Keratinocyte (primary cell): ENCODE data around the gene PRKD1. TPM values are rescaled to one million over a fixed set of nuclear protein-coding genes. Genes with fewer than 3 reads are reported as not detected.

Source experiments
- DNase-seq: peaks from one replicate; pipeline ENCODE4 v3.0.0-alpha.2; 2011; ENCODE audit warnings: low read depth, missing footprints, low spot score
- FAIRE-seq: peaks from 2 replicates; lab custom pipeline; 2011; peaks lifted over from hg19 to GRCh38; lab: Jason Lieb, UNC
- H2AFZ ChIP-seq: 2 replicates; pipeline ENCODE4 v1.6.0; 2012; ENCODE audit warnings: low read length, control low read depth, inconsistent platforms; ENCODE audit not compliant: control insufficient read depth
- H3K27ac ChIP-seq: 2 replicates; pipeline ENCODE4 v1.5.1; 2011; ENCODE audit warnings: low read length; ENCODE audit not compliant: control insufficient read depth, insufficient read depth
- H3K27me3 ChIP-seq: 3 replicates; pipeline ENCODE4 v1.6.0; 2011; ENCODE audit warnings: low read length; ENCODE audit not compliant: control insufficient read depth, insufficient read depth; ENCODE audit errors: extremely low read depth
- H3K36me3 ChIP-seq, 2 experiments: 2 replicates in 1 of 2; 3 replicates in 1 of 2; pipeline ENCODE4 v1.5.1; 2011; ENCODE audit warnings: low read length in 2 of 2, mild to moderate bottlenecking in 1 of 2; ENCODE audit not compliant: control insufficient read depth in 2 of 2, insufficient read depth in 2 of 2; ENCODE audit errors: extremely low read depth in 1 of 2
- H3K4me1 ChIP-seq: 3 replicates; pipeline ENCODE4 v1.5.1; 2011; ENCODE audit warnings: low read length; ENCODE audit not compliant: control insufficient read depth, insufficient read depth; ENCODE audit errors: extremely low read depth
- H3K4me2 ChIP-seq: 3 replicates; pipeline ENCODE4 v1.6.0; 2011; ENCODE audit warnings: low read depth, low read length; ENCODE audit not compliant: control insufficient read depth, insufficient read depth; ENCODE audit errors: extremely low read depth
- H3K4me3 ChIP-seq, 3 experiments: fragments of 200-600 bp in 1 of 3; sonication (generic) in 1 of 3; 2 replicates in 2 of 3; 3 replicates in 1 of 3; pipeline ENCODE4 v1.5.1; 2011 to 2016; ENCODE audit warnings: low read length in 3 of 3, mild to moderate bottlenecking in 3 of 3, control low read depth in 2 of 3, inconsistent platforms in 1 of 3, low read depth in 1 of 3, mixed read lengths in 1 of 3, mixed run types in 1 of 3, moderate library complexity in 1 of 3; ENCODE audit not compliant: control insufficient read depth in 2 of 3, insufficient read depth in 2 of 3; ENCODE audit errors: extremely low read depth in 1 of 3
- H3K79me2 ChIP-seq: 2 replicates; pipeline ENCODE4 v1.6.0; 2012; ENCODE audit warnings: low read length; ENCODE audit not compliant: control insufficient read depth, insufficient read depth
- H3K9ac ChIP-seq: 3 replicates; pipeline ENCODE4 v1.6.0; 2011; ENCODE audit warnings: low read length; ENCODE audit not compliant: control insufficient read depth, insufficient read depth; ENCODE audit errors: extremely low read depth
- H3K9me1 ChIP-seq: 3 replicates; pipeline ENCODE4 v1.6.0; 2011; ENCODE audit warnings: low read length; ENCODE audit not compliant: control insufficient read depth, insufficient read depth; ENCODE audit errors: extremely low read depth
- H3K9me3 ChIP-seq: 2 replicates; pipeline ENCODE4 v1.5.1; 2012; ENCODE audit warnings: low read depth, low read length; ENCODE audit not compliant: control insufficient read depth
- H4K20me1 ChIP-seq: 3 replicates; pipeline ENCODE4 v1.6.0; 2011; ENCODE audit warnings: low read length; ENCODE audit not compliant: control insufficient read depth, insufficient read depth; ENCODE audit errors: extremely low read depth
- EZH2 ChIP-seq: IDR thresholded peaks from one replicate; pipeline ENCODE4 v1.6.1; 2012; ENCODE audit warnings: inconsistent platforms, mild to moderate bottlenecking, low read length, moderate library complexity
- dilution Hi-C: fragments of 300-500 bp; cut with MboI; formaldehyde crosslinking; loops from one replicate; pipeline ENCODE4 v1.7.0; 2020; ENCODE audit warnings: low sequenced_read_pairs; ENCODE audit not compliant: extremely low pct_ligation_motif_present
- polyA plus RNA-seq, 5 experiments: library from polyadenylated mRNA; depleted of rRNA in 3 of 5; stranded (reverse) in 3 of 5; stranded (forward) in 1 of 5; unstranded in 1 of 5; fragments of >200 nt; gene quantifications; 1 replicate in 1 of 5; 2 replicates in 3 of 5; 3 replicates in 1 of 5; pipeline versions ENCODE4 v1.2.1 to v1.2.3, GENCODE V29; 2011 to 2012; ENCODE audit warnings: missing spikeins in 2 of 5, low read depth in 1 of 5, low replicate concordance in 1 of 5
- TF ChIP-seq, protein P1 (sequence below), 3 experiments: IDR thresholded peaks in 1 of 3; conservative IDR thresholded peaks in 1 of 3; optimal IDR thresholded peaks in 1 of 3; 2 replicates in 2 of 3; 3 replicates in 1 of 3; pipeline versions ENCODE3 to v1.5.1; 2011; ENCODE audit warnings: low read length in 3 of 3, mild to moderate bottlenecking in 3 of 3, moderate library complexity in 2 of 3, control low read depth in 1 of 3, inconsistent platforms in 1 of 3; ENCODE audit not compliant: insufficient read depth in 2 of 3; ENCODE audit errors: extremely low read depth in 1 of 3

The PRKD1 gene
- polyA plus RNA-seq, 1 donor (not counting 4 experiments of a cell fraction or from before 2014, with no cell fraction given), result 0.49 TPM

DNA sequence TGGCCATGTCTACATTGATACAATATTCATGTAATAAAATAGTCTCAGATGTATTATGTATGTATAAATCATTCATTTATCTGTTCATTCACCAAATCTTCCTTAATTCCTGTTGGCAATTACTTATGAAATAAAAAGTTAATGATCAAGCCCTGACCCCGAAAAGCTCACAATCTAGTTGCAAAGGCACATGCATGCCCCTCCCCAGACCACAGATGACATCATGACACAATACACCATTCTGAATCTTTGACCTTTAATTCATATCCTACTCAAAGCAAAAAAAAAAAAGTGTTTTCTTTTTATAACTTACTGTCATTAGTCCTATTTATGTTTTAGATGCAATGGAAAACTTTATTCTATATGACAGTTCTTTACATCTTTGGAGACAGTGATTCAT is 346.9 kb downstream of the PRKD1 start:
- Histone ChIP-seq H3K9me3 (no peaks in the 10 kb centered on the region), H3K4me2 (no peak overlapping the region), H3K4me3 (no peak overlapping the region), H4K20me1 (no peaks in the 10 kb centered on the region), H3K79me2 (no peaks in the 10 kb centered on the region), H3K27me3 (no peaks in the 10 kb centered on the region), H3K9ac (no peak overlapping the region), H3K36me3 (no peaks in the 10 kb centered on the region), H3K4me1 (no peaks in the 10 kb centered on the region), H2AFZ (no peak overlapping the region), H3K9me1 (no peaks in the 10 kb centered on the region), H3K27ac (no peak overlapping the region)
- dilution Hi-C loops, result no loop called here
- FAIRE-seq (no peak), DNase-seq (no peak)
- TF ChIP-seq EZH2, result no peak
- TF ChIP-seq, protein P1, sequence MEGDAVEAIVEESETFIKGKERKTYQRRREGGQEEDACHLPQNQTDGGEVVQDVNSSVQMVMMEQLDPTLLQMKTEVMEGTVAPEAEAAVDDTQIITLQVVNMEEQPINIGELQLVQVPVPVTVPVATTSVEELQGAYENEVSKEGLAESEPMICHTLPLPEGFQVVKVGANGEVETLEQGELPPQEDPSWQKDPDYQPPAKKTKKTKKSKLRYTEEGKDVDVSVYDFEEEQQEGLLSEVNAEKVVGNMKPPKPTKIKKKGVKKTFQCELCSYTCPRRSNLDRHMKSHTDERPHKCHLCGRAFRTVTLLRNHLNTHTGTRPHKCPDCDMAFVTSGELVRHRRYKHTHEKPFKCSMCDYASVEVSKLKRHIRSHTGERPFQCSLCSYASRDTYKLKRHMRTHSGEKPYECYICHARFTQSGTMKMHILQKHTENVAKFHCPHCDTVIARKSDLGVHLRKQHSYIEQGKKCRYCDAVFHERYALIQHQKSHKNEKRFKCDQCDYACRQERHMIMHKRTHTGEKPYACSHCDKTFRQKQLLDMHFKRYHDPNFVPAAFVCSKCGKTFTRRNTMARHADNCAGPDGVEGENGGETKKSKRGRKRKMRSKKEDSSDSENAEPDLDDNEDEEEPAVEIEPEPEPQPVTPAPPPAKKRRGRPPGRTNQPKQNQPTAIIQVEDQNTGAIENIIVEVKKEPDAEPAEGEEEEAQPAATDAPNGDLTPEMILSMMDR (optimal IDR thresholded peaks at IDR 0.05 in 1 of 3, IDR thresholded peaks at IDR 0.05 in 1 of 3, conservative IDR thresholded peaks at IDR 0.05 in 1 of 3; ENCODE audit: extremely low read depth in 1 of 3, insufficient read depth in 2 of 3, low read length in 3 of 3), result no peak

DNA sequence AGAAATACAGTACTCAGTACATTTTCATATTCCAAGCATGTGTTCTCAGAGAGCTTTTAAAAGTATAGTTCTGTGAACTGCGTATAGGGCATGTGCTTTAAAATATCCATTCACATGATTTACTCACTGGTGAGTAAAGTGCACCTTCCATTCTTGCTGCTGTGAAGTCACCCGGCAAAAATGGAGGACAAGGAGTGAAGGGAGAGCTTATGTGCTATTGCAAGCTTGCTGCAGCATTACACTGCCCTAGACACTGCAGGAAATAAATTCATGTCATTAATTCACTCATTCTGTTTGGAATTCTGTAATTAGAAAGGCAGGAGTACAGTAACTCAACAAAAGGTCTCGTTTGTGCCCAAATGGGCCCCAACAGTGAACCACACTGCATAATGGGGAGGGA is 347.8 kb downstream of the PRKD1 start:
- H3K9me1 ChIP-seq, result no peaks in the 10 kb centered on the region
- H3K4me1 ChIP-seq, result no peaks in the 10 kb centered on the region
- H3K4me3 ChIP-seq, result no peak overlapping the region
- DNase-seq (no peak), FAIRE-seq (no peak)
- no peak overlapping the region for H3K4me2 ChIP-seq
- no peaks in the 10 kb centered on the region for H3K79me2 ChIP-seq
- dilution Hi-C loops, result no loop called here
- no peaks in the 10 kb centered on the region for H3K27me3 ChIP-seq
- H3K9ac ChIP-seq, result no peak overlapping the region
- no peaks in the 10 kb centered on the region for H3K36me3 ChIP-seq
- no peak overlapping the region for H2AFZ ChIP-seq
- TF ChIP-seq EZH2, result no peak
- H3K9me3 ChIP-seq, result no peaks in the 10 kb centered on the region
- H3K27ac ChIP-seq, result no peak overlapping the region
- H4K20me1 ChIP-seq, result no peaks in the 10 kb centered on the region

DNA sequence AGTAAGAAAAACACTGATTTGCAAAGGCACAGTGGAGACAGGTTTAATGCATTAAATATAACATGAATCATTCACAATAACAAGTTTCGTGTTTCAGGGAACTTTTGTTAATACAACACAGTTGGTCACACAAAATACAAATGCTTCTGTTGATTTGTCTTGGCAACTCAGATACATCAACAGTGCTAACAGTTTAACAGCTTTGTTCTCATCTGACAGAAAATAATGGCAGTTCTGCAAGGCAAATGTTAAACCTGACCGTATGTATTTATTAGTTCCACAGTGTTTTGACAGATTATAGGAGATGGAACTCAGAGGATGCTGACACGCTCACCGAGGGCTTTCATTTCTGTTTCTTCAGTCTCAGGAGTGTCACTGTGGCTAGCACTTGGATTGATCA is 350.7 kb downstream of the PRKD1 start:
- H4K20me1 ChIP-seq, result no peaks in the 10 kb centered on the region
- H2AFZ ChIP-seq, result no peak overlapping the region
- no peaks in the 10 kb centered on the region for H3K79me2 ChIP-seq
- H3K27ac ChIP-seq, result no peak overlapping the region
- no peaks in the 10 kb centered on the region for H3K27me3 ChIP-seq
- FAIRE-seq, result no peak
- no peak for DNase-seq
- no peak overlapping the region for H3K9ac ChIP-seq
- no peaks in the 10 kb centered on the region for H3K4me1 ChIP-seq
- TF ChIP-seq, protein P1 (optimal IDR thresholded peaks at IDR 0.05 in 1 of 3, IDR thresholded peaks at IDR 0.05 in 1 of 3, conservative IDR thresholded peaks at IDR 0.05 in 1 of 3; ENCODE audit: extremely low read depth in 1 of 3, insufficient read depth in 2 of 3, low read length in 3 of 3), result no peak
- no peak for TF ChIP-seq EZH2
- no peaks in the 10 kb centered on the region for H3K9me1 ChIP-seq
- H3K4me3 ChIP-seq, result no peak overlapping the region
- H3K9me3 ChIP-seq, result no peaks in the 10 kb centered on the region
- H3K36me3 ChIP-seq, result no peaks in the 10 kb centered on the region
- H3K4me2 ChIP-seq, result no peak overlapping the region
- dilution Hi-C loops, result no loop called here
